OCI-M1 (cell line): Measurements from ENCODE around the gene EIF6.
"Not testable (repeated sequence)": the region's sequence is repeated elsewhere in the genome, so short reads cannot be mapped to it uniquely, and the experiment has no call there.

Source experiments
- DNase-seq: peaks from one replicate; lab custom pipeline; 2025; lab: John Stamatoyannopoulos, UW

The EIF6 gene

DNA sequence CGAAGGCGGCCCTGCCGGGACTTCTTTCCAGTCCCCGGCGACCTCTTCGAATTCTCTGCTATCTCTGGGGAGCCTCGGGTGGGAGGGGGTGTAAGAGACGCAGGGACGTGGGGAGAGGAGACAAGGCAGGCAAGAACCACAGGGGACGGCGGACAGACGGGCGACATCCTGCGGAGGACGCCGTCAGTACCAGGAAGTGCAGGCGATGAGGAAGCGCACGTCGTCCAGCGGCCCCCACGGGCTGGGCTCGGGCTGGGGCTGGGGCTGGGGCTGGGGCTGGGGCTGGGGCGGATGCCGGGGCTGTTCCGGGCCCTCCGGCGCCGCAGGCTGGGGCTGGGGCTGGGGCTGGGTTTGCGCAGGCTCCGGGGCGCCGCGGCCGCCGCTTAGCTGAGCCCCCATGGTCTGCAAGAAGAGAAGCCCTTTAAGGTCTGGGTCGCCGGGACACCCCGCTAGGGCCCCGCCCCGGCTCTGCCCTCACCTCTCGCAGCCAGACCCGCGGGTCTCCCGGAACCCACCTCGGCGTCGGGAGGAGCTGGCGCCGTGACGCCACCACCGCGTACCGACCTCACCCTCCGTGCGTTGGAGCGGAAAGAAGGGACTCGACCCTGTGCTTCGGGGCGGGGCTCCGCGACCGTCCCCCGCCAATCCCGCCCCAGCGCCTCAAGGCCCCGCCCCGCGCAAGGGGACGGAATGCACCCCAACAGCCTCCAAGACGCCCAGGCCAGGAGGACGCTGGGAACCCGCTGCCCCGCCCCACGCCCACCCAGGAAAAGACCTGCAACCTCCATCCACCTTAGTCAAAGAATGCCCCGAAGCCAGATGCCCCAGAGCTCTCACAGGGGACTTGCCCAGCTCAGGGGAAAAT lies 6.8 kb downstream of the EIF6 start, which contains the start of gene MMP24OS:
TSS of gene MMP24OS (minus strand) at position 592 of the 865 bp plus-strand sequence. CDS start at position 399, 193 bp downstream.
- peak; percentile 95 for DNase-seq

DNA sequence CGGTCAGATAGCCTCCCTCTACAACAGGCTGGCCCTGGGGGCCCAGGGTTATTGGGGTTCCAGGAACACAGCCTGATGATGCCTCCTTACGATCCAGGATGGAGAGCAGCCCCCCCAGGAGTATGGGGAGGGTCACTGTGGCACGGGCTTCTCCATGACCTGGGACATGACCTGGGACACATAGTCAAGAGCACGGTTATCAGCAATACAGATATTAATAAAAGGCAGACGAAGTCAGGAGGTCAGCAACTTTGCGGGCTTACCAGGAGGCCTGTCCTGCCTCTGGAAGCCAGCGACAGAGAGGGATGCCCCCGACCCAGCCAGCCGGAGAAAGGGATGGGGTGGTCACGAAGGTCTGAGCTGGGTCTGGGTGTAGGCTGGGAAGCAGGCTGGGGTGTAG lies 7.4 kb downstream of the EIF6 start:
- no peak for DNase-seq

DNA sequence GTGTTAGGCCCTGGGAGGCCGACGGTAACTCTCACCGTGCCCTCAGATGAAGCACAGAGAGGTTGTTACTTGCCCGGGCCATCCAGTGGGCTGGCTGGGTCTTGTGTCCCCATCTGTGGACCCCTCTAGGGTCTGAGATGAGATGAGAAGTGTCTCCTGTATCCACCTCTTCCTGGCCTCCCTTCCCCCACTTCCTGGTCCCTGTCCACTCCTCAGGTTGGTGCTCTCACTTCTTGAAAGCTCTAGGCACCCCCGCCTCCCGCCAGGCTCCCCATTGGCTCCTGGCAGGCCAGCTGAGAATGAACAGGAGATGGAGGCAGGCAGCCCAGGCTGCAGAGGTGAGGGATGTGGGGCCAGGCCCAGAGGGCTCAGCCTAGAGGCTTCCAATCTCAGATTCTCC lies 8.2 kb downstream of the EIF6 start:
- DNase-seq = no peak

DNA sequence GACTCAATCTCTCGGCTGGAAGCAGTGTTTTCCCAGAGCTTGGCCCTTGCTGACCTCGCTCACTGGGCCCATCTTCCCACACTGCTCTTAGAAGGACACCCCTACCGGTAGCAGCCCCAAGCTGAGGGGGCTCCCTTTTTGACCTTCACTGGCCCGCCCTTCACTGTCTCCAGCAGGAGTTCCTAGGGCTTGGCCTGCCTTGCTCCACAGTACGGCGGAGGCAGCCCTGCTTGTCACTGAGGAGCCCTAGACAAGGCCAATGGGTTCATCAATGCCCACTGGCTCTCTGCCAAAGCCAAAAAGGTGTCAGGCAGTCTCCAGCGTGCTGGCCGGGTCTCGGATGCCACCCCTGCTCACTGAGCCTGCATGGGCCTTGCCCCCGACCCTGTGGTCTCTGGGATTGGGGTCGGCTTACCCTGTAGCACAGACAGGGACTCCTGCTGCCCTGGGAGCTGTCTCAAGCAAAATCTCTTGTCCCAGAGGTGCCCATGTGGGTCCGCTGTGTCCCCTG lies 8.8 kb downstream of the EIF6 start:
- no peak for DNase-seq

DNA sequence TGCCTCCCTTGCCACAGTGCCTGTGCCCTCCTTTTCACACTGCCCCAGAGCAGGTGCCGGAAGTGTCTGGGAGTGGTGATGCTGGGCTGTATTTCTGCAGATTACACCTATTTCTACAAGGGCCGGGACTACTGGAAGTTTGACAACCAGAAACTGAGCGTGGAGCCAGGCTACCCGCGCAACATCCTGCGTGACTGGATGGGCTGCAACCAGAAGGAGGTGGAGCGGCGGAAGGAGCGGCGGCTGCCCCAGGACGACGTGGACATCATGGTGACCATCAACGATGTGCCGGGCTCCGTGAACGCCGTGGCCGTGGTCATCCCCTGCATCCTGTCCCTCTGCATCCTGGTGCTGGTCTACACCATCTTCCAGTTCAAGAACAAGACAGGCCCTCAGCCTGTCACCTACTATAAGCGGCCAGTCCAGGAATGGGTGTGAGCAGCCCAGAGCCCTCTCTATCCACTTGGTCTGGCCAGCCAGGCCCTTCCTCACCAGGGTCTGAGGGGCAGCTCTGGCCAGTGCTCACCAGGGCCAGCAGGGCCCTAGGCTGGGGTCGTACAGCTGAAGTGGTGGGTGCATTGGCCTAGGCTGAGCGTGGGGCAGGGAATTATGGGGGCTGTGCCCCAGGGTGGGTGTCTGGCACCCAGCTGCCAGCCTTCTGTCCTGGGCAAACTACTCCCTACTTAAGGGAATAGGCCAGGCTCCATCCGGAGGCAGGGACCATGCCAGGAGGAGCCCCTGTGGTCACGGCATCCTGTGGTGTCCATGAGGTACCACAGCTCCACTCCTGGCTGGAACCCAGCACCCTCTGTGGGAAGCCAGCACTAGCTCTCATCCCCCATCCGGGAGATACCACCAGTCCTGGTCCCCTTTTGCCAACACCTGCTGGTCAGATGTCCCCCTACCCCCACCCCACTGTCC lies 10.1 kb downstream of the EIF6 start:
- no peak for DNase-seq

DNA sequence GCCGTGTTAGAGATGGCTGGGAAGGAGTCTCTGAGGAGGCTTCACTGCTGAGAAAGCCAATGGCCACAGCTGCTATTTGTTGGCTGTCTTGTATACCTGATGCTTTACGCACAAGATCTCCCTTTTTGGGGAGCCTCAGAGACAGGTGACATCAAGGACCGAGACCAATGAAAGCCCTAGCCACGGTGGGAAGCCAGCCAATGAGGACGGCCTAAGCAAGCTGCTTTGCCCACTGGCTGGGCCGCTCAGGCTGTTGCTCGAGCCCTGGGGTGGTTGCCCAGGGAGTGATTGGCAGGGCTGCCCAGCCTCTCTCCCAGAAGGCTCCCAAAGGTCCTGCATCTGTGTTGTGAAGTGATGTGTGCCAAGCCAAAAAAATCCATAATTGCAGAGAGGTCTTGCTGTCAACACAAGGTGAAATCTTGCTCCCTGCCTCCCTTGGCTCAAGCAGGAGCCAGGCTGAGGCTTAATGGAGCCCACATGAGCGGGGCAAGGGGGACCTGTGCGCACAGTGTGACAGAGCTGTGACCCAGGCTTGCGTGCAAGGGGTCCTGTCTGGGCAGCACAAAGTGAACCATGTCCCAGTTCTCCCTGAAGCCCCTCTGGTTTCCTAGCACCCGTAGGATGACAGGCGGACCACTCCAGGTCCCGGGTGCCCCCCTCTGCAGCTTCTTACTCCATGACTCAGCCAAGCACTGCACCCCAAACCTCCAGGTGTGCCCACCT lies 11.0 kb downstream of the EIF6 start:
- no peak for DNase-seq

DNA sequence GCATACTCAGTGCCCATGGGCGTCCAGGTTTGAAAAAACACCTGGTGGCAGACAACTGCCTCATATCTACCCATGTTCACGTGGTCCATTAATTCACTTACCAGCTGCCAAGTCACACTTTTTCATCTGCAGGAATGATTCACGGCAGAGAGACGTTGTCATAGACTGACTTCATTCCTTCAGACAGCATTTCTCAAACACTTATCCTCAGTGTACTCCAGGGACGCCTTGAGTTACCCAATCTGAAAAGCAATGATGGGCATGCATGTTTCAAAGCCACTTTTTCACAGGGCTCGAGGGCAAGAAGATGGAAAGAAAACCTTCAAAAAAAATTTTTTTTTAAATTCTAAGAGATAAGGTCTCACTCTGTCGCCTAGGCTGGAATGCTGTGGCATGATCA lies 12.7 kb downstream of the EIF6 start:
- DNase-seq = no peak

DNA sequence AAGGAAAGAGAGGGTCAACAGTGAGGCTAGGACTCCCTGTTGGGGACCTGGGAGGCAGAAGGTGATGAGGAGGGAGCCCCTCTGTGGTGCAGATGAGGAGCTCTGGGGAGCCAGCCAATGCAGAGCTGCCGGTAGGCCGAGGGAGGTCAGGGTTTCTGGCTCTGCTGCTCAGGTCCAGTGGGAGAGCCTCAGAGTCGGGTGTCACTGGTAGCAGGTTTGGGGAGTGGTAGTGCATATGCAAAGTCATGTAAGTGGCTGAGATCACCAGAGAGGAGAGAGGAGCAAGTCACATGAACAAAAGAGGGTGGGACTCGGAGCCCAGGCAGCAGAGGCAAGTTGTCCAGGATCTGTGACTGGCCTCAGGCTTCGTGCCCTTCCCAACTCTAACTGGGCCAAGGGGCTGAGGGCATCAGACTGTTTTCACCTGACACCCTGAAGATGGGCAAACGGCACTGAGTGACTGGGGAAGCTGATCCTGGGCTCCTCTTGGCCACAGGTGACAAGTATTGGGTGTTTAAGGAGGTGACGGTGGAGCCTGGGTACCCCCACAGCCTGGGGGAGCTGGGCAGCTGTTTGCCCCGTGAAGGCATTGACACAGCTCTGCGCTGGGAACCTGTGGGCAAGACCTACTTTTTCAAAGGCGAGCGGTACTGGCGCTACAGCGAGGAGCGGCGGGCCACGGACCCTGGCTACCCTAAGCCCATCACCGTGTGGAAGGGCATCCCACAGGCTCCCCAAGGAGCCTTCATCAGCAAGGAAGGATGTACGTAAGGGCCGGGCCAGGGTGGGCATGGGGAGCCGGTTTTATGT lies 13.3 kb downstream of the EIF6 start:
- DNase-seq = peak; percentile 33

DNA sequence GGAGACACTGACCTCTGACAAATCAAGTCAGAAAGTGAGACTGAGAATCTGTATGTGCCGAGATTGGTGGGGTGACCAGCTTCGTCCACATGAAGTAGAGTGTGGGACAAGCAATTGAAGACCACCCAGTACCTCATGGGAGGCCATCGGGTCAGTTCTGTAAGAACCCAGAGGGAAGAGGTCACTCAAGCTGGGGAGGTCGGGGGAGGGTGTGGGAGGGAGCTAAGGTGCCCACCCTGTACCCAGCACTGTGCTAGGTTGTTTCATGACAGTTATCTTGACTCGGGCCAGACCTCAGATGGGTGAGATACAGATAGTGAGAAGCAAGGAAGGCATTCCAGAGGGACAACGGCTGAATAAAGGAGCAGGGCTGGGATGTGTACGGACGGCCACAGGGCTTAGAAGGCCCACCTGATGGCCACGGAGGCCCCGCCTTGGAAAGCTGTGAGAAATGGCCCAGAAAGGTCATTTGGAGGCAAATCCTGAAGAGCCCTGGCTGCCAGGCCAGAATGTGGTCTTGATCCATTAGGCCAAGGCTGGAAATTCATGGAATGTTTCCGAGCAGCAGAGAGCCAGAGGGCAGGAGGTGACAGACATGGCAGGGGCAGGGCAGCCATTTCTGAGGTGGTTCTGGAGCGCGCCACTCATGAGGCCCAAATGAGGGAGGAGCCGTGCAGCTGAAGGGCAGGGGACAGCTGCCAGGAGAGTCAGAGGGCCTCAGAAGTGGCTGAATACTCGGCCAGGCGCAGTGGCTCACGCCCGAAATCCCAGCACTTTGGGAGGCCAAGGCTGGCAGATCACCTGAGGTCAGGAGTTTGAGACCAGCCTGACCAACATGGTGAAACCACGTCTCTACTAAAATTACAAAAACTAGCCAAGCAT lies 14.3 kb downstream of the EIF6 start:
- no peak for DNase-seq

DNA sequence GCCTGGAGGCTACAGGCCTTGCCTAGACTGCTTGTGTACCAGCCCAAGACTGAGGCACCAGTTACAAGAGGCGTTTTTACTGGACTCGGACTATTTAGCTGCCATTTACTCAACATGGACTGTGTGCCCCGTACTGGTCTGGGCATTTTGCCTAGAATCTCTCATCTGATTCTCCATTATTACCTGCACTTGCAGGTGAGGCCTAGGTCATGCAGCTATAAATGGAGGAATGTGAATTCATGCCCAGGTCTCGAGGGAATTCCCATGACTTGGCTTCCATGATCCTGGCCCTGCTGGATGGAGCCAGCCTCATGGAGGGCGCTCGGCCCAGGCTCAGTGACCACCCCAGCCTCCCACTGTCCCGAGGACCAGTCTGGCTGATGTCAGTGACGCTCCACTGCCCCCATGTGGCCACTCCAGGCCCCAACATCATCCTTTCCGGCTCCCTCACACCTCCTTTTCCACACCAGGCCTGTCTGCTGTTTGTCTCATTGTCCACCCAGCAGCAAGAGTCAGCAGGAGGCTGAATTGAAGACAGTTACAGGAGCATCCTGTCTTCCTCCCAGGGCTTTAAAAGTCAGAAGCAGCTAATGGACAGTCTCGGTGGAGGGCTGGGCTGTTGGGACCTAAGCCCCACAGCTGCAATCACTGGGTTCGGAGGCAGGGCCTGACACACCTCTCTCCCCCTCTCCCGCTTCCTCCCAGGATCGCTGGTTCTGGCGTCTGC lies 15.4 kb downstream of the EIF6 start:
- DNase-seq = peak; percentile 83

DNA sequence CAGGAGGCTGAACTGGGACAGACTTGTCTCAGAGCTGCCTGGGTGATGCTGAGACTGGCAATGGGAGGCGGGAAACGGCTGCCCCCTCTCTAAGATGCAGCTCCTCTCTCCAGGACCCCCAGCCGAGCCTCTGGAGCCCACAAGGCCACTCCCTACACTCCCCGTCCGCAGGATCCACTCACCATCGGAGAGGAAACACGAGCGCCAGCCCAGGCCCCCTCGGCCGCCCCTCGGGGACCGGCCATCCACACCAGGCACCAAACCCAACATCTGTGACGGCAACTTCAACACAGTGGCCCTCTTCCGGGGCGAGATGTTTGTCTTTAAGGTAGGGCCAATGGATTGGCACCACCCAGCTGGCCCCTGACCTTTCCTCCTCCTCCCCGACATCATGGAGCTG lies 17.5 kb downstream of the EIF6 start:
- DNase-seq = no peak

DNA sequence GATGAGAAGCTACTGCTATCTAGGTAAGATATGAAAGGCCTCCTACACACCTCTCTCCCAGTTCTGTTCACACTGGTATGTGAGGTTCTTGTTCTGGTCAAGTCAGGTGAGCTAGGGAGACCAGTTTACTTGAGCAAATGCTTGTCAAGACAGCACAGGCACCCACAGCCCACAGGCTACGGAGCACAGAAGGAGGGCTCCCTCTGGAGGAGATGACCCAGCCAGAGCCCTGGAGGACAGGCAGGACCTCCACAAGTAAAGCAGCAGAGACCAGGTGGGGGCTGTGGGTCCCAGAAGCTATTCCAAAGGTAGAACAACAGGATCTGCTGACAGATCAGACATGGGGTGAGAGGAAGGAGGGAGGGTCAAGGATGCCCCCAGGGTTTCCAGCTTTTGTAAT lies 19.8 kb downstream of the EIF6 start:
- peak; percentile 47 for DNase-seq

DNA sequence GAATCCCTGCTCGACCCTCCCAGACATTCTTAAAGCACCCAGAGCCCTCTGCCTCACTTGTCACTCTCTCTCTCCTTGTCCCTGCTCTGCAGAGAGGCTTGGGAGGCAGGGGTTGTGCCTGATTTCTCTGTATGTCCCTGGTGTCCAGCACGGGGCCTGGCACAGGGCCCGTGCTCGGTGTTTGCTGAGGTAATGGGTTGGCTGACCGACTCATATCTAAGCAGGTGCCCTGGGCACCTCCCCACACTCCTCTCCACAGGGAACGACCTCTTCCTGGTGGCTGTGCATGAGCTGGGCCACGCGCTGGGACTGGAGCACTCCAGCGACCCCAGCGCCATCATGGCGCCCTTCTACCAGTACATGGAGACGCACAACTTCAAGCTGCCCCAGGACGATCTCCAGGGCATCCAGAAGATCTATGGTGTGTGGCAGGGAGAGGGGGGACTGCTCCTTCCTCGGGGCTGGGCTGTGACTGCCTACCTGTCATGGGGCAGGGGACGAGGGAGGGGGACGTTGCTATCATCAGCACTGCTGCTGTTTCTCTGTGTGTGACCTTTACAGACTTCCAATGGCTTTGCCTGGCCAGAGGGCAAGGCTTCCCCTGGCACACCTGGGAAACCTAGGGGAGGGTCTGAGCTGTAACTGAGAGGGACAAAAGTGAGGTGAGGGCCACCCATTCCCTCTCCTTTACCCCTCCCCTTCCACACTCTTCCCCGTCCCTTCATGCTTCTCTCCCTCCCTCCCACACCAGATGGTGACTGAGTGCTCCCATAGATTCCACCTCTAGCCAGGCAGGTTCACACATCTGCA lies 20.8 kb downstream of the EIF6 start:
- DNase-seq = no peak

DNA sequence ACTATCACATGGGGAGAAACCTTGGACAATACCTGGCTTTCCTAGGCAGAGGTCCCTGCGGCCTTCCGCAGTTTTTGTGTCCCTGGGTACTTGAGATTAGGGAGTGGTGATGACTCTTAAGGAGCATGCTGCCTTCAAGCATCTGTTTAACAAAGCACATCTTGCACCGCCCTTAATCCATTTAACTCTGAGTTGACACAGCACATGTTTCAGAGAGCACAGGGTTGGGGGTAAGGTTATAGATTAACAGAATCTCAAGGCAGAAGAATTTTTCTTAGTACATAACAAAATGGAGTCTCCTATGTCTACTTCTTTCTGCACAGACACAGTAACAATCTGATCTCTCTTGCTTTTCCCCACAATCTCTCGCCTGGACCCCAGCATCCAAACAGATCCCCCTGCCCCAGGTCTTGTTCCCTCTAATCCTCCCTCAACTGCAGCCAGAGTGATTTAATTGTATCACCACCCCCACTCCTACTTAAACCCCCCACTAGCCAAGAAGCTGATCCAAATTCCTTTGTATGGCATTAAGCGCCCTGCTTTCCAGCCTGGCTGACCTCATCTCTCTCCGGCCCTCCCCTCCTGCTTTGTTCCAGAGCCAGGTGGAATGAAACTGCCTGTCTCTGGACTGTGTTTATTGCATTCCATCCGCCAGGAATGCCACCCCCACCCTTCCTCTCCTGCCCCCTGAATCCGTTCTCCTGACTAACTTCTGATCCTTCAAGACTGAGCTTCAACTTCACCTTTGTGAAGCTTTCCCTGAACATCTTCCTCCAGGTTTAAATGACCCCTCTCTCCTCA lies 21.6 kb downstream of the EIF6 start:
- DNase-seq = not testable (repeated sequence)

DNA sequence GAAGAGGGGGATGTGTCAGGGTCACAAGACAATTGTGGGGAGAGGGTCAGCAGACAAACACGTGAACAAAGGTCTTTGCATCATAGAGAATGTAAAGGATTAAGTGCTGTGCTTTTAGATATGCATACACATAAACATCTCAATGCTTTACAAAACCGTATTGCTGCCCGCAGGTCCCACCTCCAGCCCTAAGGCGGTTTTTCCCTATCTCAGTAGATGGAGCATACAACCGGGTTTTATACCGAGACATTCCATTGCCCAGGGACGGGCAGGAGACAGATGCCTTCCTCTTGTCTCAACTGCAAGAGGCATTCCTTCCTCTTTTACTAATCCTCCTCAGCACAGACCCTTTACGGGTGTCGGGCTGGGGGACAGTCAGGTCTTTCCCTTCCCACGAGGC lies 22.3 kb downstream of the EIF6 start:
- not testable (repeated sequence) for DNase-seq

DNA sequence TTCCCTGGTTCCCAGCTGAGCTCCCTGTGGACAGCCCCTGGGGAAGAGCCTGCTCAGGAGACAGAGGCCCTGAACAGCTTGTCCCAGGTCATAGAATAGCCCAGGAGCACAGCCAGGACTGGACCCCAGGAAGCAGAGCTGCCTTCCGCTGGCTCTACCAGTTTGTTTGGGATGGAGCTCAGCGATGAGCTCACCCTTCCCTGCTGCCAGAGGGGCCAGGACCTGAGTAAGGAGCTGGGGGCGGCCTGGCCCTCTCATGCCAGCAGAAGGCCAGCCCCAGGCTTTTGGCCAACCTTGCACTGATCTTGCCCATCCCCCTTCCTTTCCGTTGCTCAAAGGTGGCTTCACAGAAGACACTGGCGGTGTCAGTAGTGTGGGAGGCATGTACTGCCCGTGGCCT lies 24.1 kb downstream of the EIF6 start:
- no peak for DNase-seq

DNA sequence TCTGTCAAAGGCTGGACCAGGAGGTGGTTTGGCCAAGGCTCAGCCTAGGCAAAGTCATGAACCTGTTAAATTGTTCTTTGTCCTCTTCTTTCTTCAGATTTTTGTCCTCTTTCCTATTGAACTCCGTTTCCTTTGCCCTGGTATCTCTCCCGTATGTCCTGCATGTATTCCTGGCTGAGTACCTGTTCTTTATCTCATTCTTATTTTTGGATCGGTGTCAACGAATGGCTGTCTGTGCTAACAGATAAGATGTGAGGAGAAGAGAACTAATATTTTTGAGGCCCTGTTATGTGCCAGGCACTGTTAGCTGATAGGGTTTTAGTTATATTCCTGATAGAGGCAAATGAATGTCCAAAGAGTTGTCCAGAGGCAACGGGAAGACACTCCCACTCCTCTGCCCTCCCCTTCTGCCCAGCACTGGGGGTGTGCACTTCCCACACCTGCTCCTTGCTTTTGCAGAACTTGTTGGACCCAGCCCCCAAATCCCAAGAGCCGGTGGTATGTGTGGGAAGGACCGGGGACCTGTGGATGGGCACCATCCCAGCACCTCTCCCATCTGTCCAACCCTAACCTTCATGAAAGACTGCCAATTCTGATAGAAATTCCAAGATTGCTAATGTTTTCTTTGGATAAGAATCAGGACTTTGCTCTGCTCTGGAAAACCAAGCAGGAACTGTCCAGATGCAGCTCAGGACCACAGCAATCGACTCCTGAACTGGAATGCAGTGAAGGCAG lies 27.2 kb downstream of the EIF6 start:
- no peak for DNase-seq
